Fibroblast of skin of abdomen (primary cell): ENCODE results near the gene L3MBTL4.
"Not testable (repeated sequence)": the region's sequence is repeated elsewhere in the genome, so short reads cannot be mapped to it uniquely, and the experiment has no call there.

Experiments used
- DNase-seq: peaks from one replicate; pipeline ENCODE4 v3.0.0-alpha.2; 2013

Gene L3MBTL4

DNA sequence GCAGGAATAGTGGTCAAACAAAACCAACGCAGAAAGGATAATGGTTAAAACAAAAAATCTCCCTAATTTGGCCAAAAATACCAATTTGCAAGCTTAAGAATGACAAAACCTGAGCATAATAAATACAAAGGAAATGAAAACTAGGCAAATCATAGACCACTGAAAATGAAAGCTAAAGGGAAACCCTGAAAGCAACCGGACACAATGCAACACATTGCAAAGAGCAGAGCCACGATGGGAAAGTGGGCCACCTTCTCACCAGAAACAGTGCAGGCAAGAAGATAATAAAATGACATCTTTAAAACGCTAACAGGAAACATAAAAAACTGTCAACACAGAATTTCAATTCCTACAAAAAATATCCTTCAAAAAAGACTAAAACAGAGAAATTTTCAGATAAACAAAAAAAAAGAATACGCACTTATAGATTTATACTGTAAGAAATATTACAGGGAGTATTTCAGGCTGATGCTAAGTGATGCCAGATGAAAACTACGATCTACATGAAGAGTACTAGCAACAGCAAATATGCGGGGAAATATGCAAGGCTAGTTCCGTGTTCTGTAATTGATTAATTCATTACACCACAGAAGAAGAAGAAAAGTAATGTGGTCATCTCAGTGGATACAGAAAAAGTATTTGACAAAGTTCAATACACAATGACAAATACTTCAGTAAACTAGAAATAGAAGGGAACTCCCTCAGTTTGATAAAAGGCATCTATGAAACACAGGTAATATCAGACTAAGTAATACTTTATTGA, 239.5 kb downstream of the L3MBTL4 start:
- no peak for DNase-seq

DNA sequence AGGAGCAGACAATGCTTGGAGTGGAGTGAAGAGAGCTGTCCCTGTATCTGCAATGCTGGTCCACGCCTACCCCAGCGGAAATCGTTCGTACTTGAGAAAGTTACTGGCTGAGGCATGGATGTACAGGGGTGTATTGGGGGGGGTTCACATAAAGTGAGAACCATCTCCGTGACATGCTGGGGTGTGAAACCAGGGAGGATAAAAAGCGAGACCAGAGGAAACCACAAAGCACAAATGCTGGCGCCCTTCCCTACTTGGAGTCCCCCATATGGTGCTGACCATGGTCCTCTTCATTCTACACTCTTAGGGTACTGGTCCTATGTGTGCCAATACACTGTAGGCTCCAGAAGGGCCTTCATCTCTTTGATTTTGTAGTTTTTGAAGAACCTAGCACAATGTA, 244.1 kb downstream of the L3MBTL4 start:
- DNase-seq: no peak

DNA sequence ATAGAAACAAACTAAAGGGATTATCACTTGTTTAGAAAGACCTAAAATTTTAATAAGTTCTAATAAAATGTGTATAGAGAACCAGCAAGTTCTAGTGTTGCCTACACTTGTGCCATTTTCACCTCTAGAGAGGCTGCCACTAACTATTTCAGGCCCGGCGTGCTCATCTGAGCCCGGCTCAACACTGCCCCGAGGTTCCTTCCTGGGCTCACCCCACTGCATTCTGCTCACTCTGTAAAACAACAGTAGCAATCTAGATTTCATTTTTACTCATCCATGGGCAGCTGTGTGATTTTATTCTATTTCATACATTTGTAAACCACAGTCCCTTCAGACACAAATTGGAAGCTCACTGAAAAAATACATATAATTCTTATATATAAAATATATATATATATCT, 253.2 kb downstream of the L3MBTL4 start:
- DNase-seq: no peak

DNA sequence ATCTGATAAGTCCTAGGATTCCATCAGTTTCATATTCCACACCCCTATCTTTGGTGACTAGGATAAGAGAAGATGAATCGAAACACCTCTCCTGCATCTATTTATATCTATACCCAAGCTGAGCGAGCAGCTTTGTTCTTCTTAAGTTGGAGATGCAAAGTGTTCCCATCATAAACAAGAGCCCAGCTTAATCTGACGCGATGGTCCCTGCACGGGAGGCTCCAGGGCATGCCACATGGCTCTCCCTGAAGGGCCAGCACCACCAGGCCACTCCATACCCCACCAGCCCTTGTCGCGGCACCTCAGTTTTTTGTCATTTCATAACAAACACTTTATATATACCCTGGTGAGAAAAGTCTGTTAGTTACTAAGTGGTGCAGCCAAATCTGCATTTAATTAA, 255.3 kb downstream of the L3MBTL4 start:
- DNase-seq: no peak

DNA sequence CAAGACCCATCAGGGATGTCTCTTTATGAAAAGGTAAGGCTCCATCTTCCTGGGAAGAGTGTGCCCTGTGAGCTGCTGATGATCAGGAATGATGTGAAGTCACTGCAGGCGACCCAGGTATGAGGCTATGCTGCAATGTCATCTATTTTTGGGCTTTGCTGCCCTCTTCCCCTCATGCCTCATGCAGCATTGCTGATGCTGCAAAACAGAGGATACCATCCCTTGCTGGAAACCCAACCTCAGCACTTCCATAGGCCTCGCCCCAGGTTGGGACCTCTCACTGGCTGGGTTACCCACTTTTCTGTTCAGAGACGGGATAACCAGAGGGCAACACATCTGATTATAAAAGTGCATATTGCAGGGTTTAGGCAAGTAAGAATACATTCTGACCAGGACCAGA, 255.8 kb downstream of the L3MBTL4 start:
- DNase-seq: no peak

DNA sequence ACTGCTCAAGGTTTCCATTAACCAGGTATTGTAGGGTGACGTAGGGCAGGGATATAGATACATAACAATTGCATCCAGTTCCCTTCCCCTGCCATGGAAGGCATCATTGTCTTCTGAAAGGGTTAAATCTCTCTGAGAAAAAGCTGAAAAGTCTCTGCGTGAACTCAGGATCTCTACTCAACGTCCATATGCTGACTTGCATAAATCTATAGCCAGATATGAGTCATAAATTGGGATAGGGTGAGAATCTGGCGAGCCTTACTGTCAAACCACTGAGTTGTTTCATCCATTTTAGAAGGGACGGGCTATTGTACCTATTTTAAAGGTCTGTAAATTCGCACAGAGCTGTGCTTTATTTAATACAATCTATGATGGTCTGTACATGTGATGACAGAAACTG, 258.3 kb downstream of the L3MBTL4 start:
- DNase-seq: no peak

DNA sequence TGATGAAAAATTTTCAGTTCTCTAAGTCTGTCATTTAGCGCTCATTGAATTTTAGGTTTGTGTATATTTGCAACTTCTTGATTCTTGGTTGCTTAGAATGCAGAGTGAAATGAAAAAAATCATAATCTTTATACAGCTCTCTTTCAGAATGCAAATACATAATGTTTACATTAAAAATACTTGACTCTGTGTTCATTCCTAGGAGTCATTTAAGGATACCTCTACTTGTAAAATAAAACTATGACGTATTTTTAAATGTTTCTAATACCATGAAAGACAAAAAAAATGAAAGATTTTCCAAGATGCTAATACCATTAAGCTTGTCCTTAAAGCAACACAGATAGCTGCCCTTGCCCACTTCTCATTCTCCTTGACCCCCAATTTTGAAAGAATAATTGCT, 259.0 kb downstream of the L3MBTL4 start:
- DNase-seq: no peak

DNA sequence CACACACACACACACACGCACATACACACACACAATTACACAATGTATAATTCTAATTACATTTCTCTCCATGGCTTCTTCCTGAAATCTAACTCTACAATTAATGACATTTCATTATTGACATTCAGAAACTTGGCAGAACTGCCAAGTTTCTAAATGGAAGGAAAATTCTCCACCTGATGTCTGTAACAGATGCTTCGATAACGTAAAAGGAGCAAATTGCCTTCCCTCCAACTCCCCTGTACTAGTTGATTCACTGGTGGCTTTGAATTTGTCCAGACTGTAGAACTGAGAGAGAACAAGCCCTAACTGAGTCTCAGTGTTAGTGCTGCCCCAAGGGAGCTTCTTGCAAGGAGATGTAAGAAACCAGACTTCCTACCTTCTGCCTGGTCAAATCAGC, 264.3 kb downstream of the L3MBTL4 start:
- DNase-seq: no peak

DNA sequence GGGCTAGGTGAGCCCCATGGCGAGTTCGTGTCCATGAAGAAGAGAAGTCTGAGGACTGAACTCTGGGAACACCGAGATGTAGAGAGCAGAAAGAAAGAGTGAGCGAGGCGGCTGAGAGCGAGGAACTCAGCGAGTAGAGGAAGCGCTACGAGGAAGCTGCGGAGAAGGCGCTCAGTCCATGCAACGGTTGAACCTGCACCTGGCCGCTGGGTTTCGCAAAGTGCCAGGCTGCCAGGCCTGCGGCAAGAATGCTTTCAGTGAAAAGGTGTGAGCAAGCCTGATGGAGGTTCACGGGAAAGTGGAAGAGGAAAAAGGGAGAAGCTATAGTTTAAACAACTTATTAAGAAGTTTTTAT, 268.4 kb downstream of the L3MBTL4 start:
- DNase-seq: no peak

DNA sequence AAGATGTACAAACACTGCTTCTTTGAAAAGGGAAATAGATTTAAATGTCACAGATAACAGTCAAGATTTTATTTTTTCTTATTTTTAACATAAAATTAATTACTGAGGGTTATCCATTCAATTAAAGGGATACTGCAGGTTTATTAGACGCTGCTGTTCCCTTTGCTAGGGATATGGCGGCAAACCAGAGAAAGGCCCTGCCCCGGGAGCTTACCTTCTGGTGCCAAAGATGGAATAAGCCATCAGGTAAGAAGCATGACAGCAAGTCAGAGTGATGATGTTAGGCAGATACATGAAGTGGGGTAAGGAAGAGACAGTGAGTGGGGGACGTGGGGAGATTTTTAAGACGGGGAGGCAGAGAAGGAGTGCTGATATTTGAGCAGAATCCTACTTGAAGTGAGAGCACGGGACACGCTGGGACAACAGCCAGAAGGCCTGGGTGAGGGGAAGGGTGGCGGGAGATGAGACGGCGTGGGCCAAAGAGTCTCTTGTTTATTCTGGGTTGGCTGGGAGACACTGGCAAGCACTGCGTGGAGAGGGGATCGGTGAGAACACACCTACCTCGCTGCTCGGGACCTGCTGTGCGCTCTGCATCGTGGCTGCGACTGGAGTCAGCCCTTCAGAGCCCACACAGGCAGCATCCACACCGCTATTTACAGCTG, 268.9 kb downstream of the L3MBTL4 start:
- no peak for DNase-seq

DNA sequence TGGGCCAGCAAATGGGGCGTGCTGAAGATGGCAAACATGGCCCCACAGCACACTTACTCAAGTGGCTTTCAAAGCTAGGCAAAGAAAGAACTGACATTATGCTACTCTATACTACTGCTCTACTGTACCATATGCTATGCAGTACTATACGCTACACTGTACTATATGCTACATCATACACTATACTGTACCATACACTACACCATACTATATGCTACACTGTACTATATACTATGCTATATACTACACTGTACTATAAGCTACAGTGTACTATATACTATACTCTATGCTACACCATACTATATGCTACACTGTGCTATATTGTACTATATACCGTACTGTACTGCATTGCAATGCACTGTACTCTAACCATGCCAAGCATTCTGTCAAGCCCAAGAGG, 275.7 kb downstream of the L3MBTL4 start:
- no peak for DNase-seq

DNA sequence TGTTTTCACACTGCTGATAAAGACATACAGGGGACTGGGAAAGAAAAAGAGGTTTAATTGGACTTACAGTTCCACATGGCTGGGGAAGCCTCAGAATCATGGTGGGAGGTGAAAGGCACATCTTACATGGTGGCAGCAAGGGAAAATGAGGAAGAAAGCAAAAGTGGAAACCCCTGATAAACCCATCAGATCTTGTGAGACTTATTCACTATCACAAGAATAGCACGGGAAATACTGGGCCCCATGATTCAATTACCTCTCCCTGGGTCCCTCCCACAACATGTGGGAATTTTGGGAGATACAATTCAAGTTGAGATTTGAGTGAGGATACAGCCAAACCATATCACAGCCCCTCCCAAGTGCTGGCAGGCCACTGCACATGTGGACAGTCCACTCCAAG, 278.8 kb downstream of the L3MBTL4 start:
- DNase-seq: not testable (repeated sequence)

DNA sequence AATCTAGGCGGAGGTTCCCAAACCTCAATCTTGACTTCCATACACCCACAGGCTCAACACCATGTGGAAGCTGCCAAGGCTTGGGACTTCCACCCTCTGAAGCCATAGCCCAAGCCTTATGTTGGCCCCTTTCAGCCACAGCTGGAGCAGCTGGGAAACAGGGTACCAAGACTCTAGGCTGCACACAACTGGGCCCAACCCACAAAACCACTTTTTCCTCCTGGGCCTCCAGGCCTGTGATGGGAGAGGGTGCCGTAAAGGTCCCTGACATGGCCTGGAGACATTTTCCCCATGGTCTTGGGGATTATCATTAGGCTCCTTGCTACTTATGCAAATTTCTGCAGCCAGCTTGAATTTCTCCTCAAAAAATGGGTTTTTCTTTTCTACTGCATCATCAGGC, 279.7 kb downstream of the L3MBTL4 start:
- not testable (repeated sequence) for DNase-seq

DNA sequence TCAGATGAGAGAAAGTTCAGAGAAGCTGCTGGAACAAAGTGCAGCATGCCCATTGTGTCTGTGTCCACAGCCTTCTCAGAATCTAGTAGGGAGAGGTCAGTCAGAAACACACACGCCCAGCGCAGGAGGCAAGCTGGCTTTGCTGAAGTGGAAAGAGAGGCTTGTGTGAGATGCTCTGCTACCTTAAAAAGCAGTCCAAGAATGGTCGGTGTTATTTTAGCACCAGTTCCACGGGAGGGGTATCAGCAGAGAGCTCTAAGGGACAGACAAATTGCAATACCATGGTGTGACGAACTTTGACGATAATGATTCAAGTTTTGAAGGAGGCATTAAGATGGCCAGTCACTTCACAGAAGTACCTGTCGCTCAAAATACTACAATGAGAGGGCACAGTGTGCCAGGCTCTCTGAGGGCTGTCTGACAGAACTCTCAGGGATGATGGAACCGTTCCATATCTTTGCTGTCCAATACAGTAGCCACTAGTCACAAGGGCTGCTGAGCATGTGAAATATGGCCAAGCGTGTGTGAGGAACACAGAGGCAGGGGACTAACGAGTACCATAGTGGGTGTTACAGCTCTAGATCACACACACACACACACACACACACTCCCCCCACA, 281.9 kb downstream of the L3MBTL4 start:
- no peak for DNase-seq

DNA sequence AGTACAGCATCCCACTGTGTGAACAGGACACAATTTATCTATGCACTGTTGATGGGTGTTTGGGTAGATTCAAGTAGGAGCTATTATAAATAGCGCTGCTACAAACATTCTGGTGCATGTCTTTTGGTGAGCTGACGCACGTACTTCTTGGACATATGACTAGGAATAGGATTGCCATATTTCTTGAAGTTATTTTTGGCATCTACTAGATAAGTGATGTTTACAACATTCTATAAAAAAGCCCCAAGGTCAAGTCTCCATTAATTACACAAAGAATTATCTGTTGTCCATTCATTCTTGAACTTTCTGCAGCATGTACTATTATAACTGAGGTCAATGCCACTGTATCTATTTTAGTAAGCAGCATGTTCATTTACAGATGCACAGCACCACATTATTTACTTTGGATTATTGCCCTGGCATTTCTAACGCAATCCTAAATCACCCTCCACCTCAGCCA, 293.9 kb downstream of the L3MBTL4 start:
- no peak for DNase-seq

DNA sequence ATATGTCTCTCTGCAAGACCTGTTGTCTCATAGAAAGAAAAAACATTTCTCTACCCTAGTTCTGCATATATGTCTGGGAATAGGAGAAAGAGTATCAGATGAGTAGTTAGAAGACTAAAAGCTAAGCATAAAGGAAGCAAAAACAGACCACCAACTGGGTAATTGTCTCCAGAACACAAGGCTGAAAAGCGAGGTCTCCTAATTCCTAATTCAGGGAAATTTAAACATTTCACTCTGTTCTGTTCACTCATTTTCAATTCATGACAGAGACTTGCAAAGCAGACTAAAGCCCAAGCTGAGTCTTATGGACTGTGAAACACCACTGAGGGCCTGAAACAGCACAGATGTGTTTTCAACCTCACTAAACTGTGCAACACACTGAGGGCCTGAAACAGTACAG, 294.9 kb downstream of the L3MBTL4 start:
- DNase-seq: no peak

DNA sequence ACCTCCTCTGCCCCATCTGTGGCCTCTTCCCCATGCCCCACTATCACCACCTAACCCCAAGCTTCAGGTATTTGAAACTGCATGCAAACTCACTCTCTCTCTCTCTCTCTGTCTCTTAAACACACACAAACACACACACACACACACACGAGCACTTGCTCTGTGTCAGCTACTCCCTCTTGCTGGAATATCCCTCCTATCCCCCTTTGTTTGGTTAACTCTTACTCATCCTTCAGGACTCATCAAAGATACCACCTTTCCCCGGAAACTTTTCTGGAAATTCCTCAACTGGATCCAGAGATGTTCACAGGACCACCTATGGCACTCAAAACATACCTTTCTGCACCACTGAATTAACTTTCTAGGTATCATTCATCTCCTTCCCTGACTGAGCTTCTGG, 296.6 kb downstream of the L3MBTL4 start:
- DNase-seq: no peak

DNA sequence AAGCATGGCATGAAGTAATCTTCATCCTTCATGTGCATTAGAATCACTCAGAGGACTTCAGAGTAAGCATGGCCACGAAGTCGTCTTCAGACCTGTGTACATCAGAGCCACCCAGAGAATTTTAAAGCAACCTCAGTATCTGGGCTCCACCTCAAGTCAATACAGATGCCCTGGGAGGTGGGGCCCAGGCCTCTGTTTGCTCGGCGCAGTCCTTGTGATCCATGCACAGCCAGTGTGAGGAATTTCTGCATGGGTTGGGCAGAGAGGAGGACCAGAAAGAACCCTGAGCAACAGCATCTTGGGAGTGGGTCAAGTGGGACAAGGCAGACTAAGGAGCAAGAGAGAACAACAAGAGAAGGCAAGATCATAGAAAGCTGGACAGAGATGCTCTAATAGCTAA, 299.0 kb downstream of the L3MBTL4 start:
- DNase-seq: no peak

DNA sequence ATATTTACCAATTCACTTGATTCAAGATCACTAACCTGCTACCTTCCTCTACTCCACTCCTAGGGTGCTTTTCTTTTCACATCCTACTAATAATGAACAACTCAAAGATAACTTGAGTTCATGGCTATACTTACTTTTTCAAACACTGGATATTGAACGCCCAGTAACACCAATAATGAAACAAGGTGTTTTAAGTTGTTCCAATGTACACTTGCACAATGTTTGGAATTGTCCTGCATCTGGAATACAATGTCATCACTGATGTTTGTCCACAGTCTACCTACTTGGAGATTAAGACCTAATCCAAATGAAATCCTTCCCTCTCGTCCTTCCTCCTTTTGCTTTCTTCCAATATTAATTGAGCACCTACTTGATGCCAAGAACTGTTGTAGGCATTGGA, 301.1 kb downstream of the L3MBTL4 start:
- no peak for DNase-seq

DNA sequence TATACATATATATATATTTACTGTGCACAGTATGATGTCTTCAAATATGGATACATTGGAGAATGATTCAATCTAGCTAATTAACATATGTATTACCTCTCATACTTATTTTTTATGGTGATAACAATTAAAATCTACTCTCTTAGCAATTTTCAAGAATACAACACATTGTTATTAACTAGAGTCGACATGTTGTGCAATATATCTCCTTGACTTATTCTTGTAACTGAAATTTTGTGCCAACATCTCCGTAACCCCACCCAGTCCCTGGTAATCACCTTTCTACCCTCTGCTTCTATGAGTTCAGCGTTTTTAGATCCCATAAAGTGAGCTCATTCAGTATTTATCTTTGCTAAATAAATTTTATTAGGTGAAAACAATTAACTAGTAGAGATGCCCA, 303.0 kb downstream of the L3MBTL4 start:
- DNase-seq: no peak

DNA sequence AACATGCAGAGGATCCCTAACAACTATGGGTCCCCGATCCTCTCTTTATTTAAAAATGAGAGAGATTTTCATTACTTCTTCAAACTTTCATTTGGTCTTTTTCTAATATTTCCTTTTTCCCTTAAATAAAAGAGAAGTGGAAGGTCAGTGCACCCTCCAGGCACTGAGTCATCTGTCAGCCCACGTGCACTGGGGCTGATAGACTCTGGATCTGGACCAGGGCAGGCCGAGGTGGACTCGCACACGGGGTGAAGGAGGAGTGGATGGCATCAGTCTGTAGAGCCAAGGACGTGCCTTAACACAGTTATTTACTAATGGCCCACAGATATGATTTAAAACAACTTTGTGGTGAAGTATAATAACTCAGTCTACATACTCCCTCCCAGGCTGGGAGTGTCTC, 305.0 kb downstream of the L3MBTL4 start:
- no peak for DNase-seq

DNA sequence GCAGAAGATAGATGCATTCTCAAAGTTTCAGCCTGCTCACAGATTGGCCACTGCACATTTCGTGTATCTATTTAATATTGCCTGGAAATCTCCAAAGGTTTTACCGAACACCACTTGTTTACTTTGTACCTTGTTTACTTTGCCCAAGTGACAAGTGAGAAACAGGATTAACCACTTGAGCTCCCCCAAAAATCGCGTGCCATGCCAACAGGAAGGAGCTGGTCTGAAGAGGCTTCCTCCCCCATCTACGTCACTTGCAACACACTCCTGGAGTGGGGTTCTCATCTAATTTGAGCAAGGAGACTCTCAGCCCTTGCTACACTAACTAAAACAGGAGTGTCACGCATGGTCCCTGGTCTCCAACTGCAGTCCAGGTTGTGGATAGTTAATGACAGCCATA, 306.9 kb downstream of the L3MBTL4 start:
- DNase-seq: no peak

DNA sequence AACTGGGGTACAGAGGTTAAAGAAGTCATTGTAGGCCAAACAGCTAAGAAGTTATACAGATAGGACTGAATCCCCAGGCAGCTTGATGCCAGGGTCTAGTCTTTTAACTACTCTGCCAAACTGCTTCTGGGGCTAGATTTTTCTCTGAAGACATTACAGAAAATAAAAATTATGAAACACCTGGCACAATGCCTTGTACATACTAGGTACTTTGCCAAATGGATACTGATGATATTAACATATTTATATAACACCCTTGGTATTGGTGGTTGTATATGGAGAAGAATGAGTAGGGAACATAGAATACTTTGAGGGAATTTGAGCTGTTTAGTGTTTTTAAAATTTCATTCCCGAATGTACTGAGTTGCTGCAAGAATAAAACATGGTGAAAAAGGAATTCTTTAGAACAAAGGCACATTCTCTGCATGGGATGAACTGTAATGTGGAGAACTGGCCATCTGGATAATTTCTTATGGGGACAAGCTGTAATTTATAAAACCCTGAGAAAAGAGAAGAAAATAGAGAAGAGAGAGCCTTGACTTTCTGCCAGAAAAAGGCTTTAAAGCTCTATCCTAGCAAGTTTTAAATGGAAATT, 308.5 kb downstream of the L3MBTL4 start:
- no peak for DNase-seq

DNA sequence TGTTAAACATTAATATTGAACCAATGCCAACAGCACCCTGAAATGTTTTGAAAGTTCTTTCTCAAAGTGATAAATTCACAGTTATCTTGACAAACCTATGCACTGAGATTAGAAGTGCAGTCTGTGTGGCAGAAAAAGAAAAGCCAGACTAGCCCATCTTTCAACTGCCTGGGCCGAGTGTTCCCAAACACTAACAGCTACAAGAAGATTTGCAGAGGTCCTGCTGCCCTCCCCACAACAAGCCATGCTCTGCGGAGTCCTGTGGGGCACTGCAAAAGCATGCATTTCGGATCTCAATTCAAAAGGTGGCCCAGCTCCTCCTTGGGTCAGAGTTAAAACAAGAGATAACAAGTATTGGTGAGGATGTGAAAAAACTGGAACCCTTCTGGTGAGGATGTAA, 311.0 kb downstream of the L3MBTL4 start:
- DNase-seq: no peak
